IMR-90 (cell line): ENCODE data around the gene ARHGAP45. TPM values are rescaled to one million over a fixed set of nuclear protein-coding genes. Genes with fewer than 3 reads are reported as not detected.
"Not testable (repeated sequence)": the region's sequence is repeated elsewhere in the genome, so short reads cannot be mapped to it uniquely, and the experiment has no call there.

Experiments
- ATAC-seq: fragments of 200-7000 bp; cut with Tn5 transposase; 2 replicates; pipeline ENCODE4 v1.9.1; 2020; ENCODE audit warnings: low read depth, mild to moderate bottlenecking, moderate library complexity
- BruUV-seq: library from RNA; stranded (reverse); fragments of 400-500 nt; replicated peaks from 2 replicates; lab custom pipeline; 2021; lab: Mats Ljungman, UMichigan
- CTCF ChIA-PET: fragments of 300-600 bp; formaldehyde crosslinking; extraction: SDS; loops from one replicate; lab custom pipeline; 2021; ENCODE audit warnings: antibody characterized with exemption; lab: Yijun Ruan, JAX
- POLR2A ChIA-PET: fragments of 300-600 bp; sonication (Branson Sonifier 250); formaldehyde crosslinking; loops from one replicate; lab custom pipeline; 2022; ENCODE audit warnings: antibody characterized with exemption; ENCODE audit not compliant: unreplicated experiment; lab: Charles Lee
- DNase-seq: peaks from one replicate; pipeline ENCODE4 v3.0.0; 2013
- H2AFZ ChIP-seq: replicated peaks from 2 replicates; pipeline ENCODE3; 2013; ENCODE audit warnings: low read length, mild to moderate bottlenecking; ENCODE audit not compliant: poor library complexity
- H2AK5ac ChIP-seq: 2 replicates; pipeline ENCODE4 v1.6.1; 2013; ENCODE audit warnings: low read depth, low read length, inconsistent platforms
- H2AK9ac ChIP-seq: replicated peaks from 2 replicates; pipeline ENCODE3; 2013; ENCODE audit warnings: mild to moderate bottlenecking, low read depth, low read length, moderate library complexity; ENCODE audit not compliant: poor library complexity
- H2BK120ac ChIP-seq: 2 replicates; pipeline ENCODE4 v1.6.1; 2013; ENCODE audit warnings: low read depth, low read length, inconsistent platforms
- H2BK15ac ChIP-seq: 3 replicates; pipeline ENCODE4 v1.6.1; 2013; ENCODE audit warnings: low read depth, low read length, inconsistent platforms
- H2BK20ac ChIP-seq: 2 replicates; pipeline ENCODE4 v1.6.1; 2013; ENCODE audit warnings: low read depth, mild to moderate bottlenecking, inconsistent platforms, low read length, moderate library complexity
- H2BK5ac ChIP-seq: 2 replicates; pipeline ENCODE4 v1.6.1; 2013; ENCODE audit warnings: mild to moderate bottlenecking, low read depth, low read length, inconsistent platforms; ENCODE audit not compliant: poor library complexity, severe bottlenecking
- H3K14ac ChIP-seq: replicated peaks from 2 replicates; pipeline ENCODE4 v1.6.1; 2013; ENCODE audit warnings: low read depth, low read length, inconsistent platforms
- H3K18ac ChIP-seq: 2 replicates; pipeline ENCODE4 v1.6.1; 2013; ENCODE audit warnings: low read depth, low read length, control low read depth
- H3K23ac ChIP-seq: 2 replicates; pipeline ENCODE4 v1.6.1; 2013; ENCODE audit warnings: low read depth, low read length, inconsistent platforms
- H3K27ac ChIP-seq: 2 replicates; pipeline ENCODE4 v1.5.1; 2013; ENCODE audit warnings: mild to moderate bottlenecking, control low read depth, low read length; ENCODE audit not compliant: insufficient read depth
- H3K27me3 ChIP-seq: 2 replicates; pipeline ENCODE4 v1.6.1; 2013; ENCODE audit warnings: low read length; ENCODE audit not compliant: control insufficient read depth, insufficient read depth
- H3K36me3 ChIP-seq: 2 replicates; pipeline ENCODE4 v1.6.1; 2013; ENCODE audit warnings: low read length, mixed read lengths; ENCODE audit not compliant: control insufficient read depth, insufficient read depth
- H3K4ac ChIP-seq: 2 replicates; pipeline ENCODE4 v1.6.1; 2013; ENCODE audit warnings: low read depth, low read length, inconsistent platforms
- H3K4me1 ChIP-seq: 2 replicates; pipeline ENCODE4 v1.6.1; 2013; ENCODE audit warnings: low read length, mixed read lengths; ENCODE audit not compliant: control insufficient read depth, insufficient read depth
- H3K4me2 ChIP-seq: 2 replicates; pipeline ENCODE4 v1.6.1; 2013; ENCODE audit warnings: low read depth, mild to moderate bottlenecking, control low read depth, low read length, moderate library complexity
- H3K4me3 ChIP-seq: 2 replicates; pipeline ENCODE4 v1.5.1; 2013; ENCODE audit warnings: low read depth, mild to moderate bottlenecking, control low read depth, low read length, moderate library complexity; ENCODE audit not compliant: insufficient read depth
- H3K56ac ChIP-seq: 2 replicates; pipeline ENCODE4 v1.6.1; 2013; ENCODE audit warnings: low read length, inconsistent platforms; ENCODE audit not compliant: insufficient read depth; ENCODE audit errors: extremely low read depth
- H3K79me1 ChIP-seq, 2 experiments: 2 replicates each; pipeline ENCODE4 v1.6.1; 2013; ENCODE audit warnings: low read length in 2 of 2, inconsistent platforms in 1 of 2, low read depth in 1 of 2
- H3K9ac ChIP-seq: 2 replicates; pipeline ENCODE4 v1.6.1; 2013; ENCODE audit warnings: low read depth, low read length, control low read depth
- H3K9me1 ChIP-seq: 2 replicates; pipeline ENCODE4 v1.6.1; 2013; ENCODE audit warnings: low read length, inconsistent platforms; ENCODE audit not compliant: insufficient read depth
- H3K9me3 ChIP-seq: 2 replicates; pipeline ENCODE4 v1.6.1; 2013; ENCODE audit warnings: low read length; ENCODE audit not compliant: control insufficient read depth, insufficient read depth
- H4K20me1 ChIP-seq: 2 replicates; pipeline ENCODE4 v1.6.1; 2013; ENCODE audit warnings: low read length, inconsistent platforms; ENCODE audit not compliant: insufficient read depth
- H4K5ac ChIP-seq: 2 replicates; pipeline ENCODE4 v1.6.1; 2013; ENCODE audit warnings: mild to moderate bottlenecking, low read depth, low read length, control low read depth
- H4K8ac ChIP-seq, 2 experiments: 2 replicates each; pipeline ENCODE4 v1.6.1; 2013; ENCODE audit warnings: low read depth in 2 of 2, low read length in 2 of 2, control low read depth in 1 of 2, inconsistent platforms in 1 of 2
- H4K91ac ChIP-seq: 2 replicates; pipeline ENCODE4 v1.6.1; 2013; ENCODE audit warnings: low read depth, low read length, inconsistent platforms; ENCODE audit not compliant: insufficient read depth
- MAFK ChIP-seq: IDR thresholded peaks from 2 replicates; pipeline ENCODE4 v1.6.1; 2012; ENCODE audit warnings: low read depth, low read length, improper control_type of control experiment
- WGBS, 2 experiments: methylation state at CpG; one replicate each; pipeline versions ENCODE4 v1.1.5 to v1.1.7; 2013; ENCODE audit warnings: missing lambda C conversion rate in 2 of 2; ENCODE audit not compliant: insufficient read length in 1 of 2; ENCODE audit errors: extremely low coverage in 2 of 2; 5-methylcytosine and 5-hydroxymethylcytosine counted together
- dilution Hi-C: fragments of 300-500 bp; cut with HindIII; formaldehyde crosslinking; loops from one replicate; pipeline ENCODE4 v1.14.3; 2018; ENCODE audit warnings: low sequenced_read_pairs; ENCODE audit not compliant: unreplicated experiment
- in situ Hi-C: fragments of 300-500 bp; cut with MboI; formaldehyde crosslinking; loops from 3 replicates; pipeline ENCODE4 v1.14.3; 2019; ENCODE audit warnings: low sequenced_read_pairs, inconsistent platforms, mixed read lengths
- intact Hi-C: fragments of 100-400 bp; cut with micrococcal nuclease; formaldehyde crosslinking; loops from 2 replicates; pipeline ENCODE4 v1.10.0; 2022
- polyA plus RNA-seq, 3 experiments: library from polyadenylated mRNA; depleted of rRNA; stranded (reverse); fragments of >200 nt; gene quantifications; 2 replicates each; pipeline ENCODE4 v1.2.3, GENCODE V29; 2012; ENCODE audit warnings: low replicate concordance in 1 of 3
- total RNA-seq: library from RNA; depleted of rRNA; stranded (reverse); fragments of >200 nt; gene quantifications from 2 replicates; pipeline ENCODE4 v1.2.3, GENCODE V29; 2012

The ARHGAP45 gene
- total and polyA plus RNA-seq, 2 of the 4 experiments (the other 2 are of a cell fraction) = 1.3 to 1.7 TPM

DNA sequence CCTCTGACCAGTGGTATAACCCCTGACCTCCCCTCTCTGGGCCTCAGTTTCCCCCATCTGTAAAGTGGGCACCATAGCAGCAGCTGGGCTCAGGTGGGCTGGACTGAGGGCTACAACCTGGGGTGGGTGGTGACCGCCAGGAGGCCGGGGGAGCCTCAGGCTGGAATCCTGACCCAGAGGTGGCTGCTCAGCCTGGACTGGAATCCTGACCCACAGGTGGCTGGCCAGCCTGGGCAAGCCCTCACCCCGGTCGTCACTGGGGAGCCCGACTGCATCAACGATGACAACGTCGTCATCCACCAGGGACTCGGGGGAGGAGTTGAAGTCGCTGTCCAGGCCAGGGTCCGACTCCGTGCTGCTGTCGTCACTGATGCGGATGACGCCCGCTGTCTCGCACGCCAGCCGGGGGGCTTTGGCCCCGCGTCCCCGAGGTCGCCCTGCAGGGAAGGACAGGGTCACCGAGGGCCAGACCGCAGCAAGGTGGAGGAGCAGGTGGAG lies 47.1 kb downstream of the ARHGAP45 start (continued):
- TF ChIP-seq MAFK = no peak

DNA sequence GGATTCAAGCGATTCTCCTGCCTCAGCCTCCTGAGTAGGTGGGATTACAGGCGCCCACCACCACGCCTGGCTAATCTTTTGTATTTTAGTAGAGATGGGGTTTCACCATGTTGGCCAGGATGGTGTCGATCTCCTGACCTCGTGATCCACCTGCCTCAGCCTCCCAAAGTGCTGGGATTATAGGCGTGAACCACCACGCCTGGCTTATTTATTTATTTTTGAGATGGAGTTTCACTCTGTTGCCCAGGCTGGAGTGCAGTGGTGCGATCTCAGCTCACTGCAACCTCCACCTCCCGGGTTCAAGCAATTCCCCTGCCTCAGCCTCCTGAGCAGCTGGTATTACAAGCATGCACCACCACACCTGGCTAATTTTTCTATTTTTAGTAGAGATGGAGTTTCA lies 47.8 kb downstream of the ARHGAP45 start:
- H3K4ac ChIP-seq, H3K23ac ChIP-seq, H3K9ac ChIP-seq, H3K27me3 ChIP-seq, H3K9me1 ChIP-seq, H4K91ac ChIP-seq, in situ Hi-C loops, H2BK120ac ChIP-seq, H2AK9ac ChIP-seq, H4K5ac ChIP-seq, BruUV-seq, H2AFZ ChIP-seq, H3K56ac ChIP-seq, H2BK5ac ChIP-seq, H3K4me3 ChIP-seq, H2AK5ac ChIP-seq, dilution Hi-C loops, H2BK15ac ChIP-seq, H3K27ac ChIP-seq, CTCF ChIA-PET, H3K14ac ChIP-seq, ATAC-seq, H4K8ac ChIP-seq, DNase-seq, H3K18ac ChIP-seq, H3K9me3 ChIP-seq, H3K4me2 ChIP-seq, H2BK20ac ChIP-seq: not testable (repeated sequence)
- Histone ChIP-seq H4K20me1 (peaks cover 26% of the 10 kb centered on the region), H3K79me1 (peaks cover 11 to 26% of the 10 kb centered on the region in 2 experiments), H3K4me1 (peaks cover 11% of the 10 kb centered on the region), H3K36me3 (peaks cover 81% of the 10 kb centered on the region)
- intact Hi-C loops = loop anchor here (5.0 kb wide), 1 partner anchor 78 kb away; no protein-coding TSS in a partner anchor
- WGBS, 2 experiments = no CpG with 5 or more reads among the region's 9 CpGs
- POLR2A ChIA-PET = interaction anchor here (0.6 kb wide), 1 partner anchor 86 kb away, joined by 16 read pairs; no protein-coding TSS in a partner anchor
